ENCODE measurements around the gene REPS2. TPM values are rescaled to one million over a fixed set of nuclear protein-coding genes. Genes with fewer than 3 reads are reported as not detected.

REPS2 gene
- total and polyA plus RNA-seq, 9 of the 15 experiments (the other 6 are each of a cell fraction or from before 2014, with no cell fraction given) = 0.01 to 0.07 (median 0.01) TPM; not detected in 3

DNA sequence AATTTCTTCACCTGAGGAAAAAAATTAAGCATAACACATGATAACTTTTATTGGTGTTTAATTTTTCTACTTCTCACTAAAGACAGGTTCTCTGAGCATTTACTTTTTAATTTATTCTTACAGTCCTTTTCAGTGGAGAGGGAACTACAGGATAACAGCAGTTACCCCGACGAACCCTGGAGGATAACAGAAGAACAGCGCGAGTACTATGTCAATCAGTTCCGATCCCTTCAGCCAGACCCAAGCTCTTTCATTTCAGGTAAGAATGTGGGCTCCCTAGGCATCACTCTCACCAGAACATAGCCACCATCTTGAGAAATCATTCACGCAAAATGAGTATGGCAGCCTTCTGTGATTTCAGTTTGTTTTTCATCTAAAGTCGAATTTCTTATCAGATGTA, 100.8 kb downstream of the REPS2 start:
- H3K4me2 ChIP-seq (ENCODE audit: insufficient read depth, low read length) = no peak overlapping the region
- H3K9me1 ChIP-seq (ENCODE audit: control insufficient read depth, insufficient read depth, low read length) = no peaks in the 10 kb centered on the region
- no peaks in the 10 kb centered on the region for H4K20me1 ChIP-seq (replicated peaks; ENCODE audit: control insufficient read depth, insufficient read depth, low read length)
- intact Hi-C loops (cut with micrococcal nuclease) (loop anchor here (5.0 kb wide), 1 partner anchor 40 kb away; no protein-coding TSS in a partner anchor), in situ Hi-C loops (cut with MboI) (loop anchor here (10.0 kb wide), 1 partner anchor 222 kb away; no protein-coding TSS in a partner anchor)
- no peak overlapping the region for H2AFZ ChIP-seq (ENCODE audit: low read depth, low read length)
- H3K27me3 ChIP-seq (ENCODE audit: control insufficient read depth in 2 of 2, insufficient read depth in 2 of 2, low read length in 2 of 2) = peaks cover 0 to 16% of the 10 kb centered on the region in 2 experiments; a peak in 2 of 5 replicates
- no peaks in the 10 kb centered on the region for H3K9me3 ChIP-seq (replicated peaks; ENCODE audit: control insufficient read depth, insufficient read depth, low read depth, low read length)
- H3K27ac ChIP-seq (ENCODE audit: extremely low read depth, low read depth, low read length) = no peak overlapping the region
- H3K79me2 ChIP-seq (ENCODE audit: control insufficient read depth, insufficient read depth, low read length) = no peaks in the 10 kb centered on the region
- DNase-seq (ENCODE audit: extremely low read depth in 1 of 4, low spot score in 3 of 4) = no peak
- H3K4me3 ChIP-seq = no peak overlapping the region
- POLR2A ChIA-PET = interaction anchor here (0.8 kb wide), 1 partner anchor 20 kb away, joined by 4 read pairs; no protein-coding TSS in a partner anchor
- no peaks in the 10 kb centered on the region for H3K4me1 ChIP-seq (replicated peaks in 1 of 2; ENCODE audit: control insufficient read depth in 2 of 2, insufficient read depth in 2 of 2, low read length in 2 of 2)
- TF ChIP-seq NFXL1 (CRISPR knock-in tag; IDR thresholded peaks at IDR 0.05) (no peak), ZNF707 (CRISPR knock-in tag; conservative IDR thresholded peaks at IDR 0.05) (no peak), BRD9 (IDR thresholded peaks at IDR 0.05; ENCODE audit: low read depth, partially characterized antibody) (no peak), ZNF41 (CRISPR knock-in tag; conservative IDR thresholded peaks at IDR 0.05) (no peak), RHOXF2B (CRISPR knock-in tag; conservative IDR thresholded peaks at IDR 0.05) (no peak), NR4A1 (CRISPR knock-in tag; IDR thresholded peaks at IDR 0.05) (no peak), NR4A1 (tag; IDR thresholded peaks at IDR 0.05) (no peak), HDAC3 (IDR thresholded peaks at IDR 0.05; ENCODE audit: borderline replicate concordance, partially characterized antibody) (no peak), SMARCB1 (IDR thresholded peaks at IDR 0.05; ENCODE audit: insufficient read length, low read depth) (no peak), ZFP1 (CRISPR knock-in tag; IDR thresholded peaks at IDR 0.05) (no peak)
- CTCF ChIA-PET (ENCODE audit: low intra/inter-chr PET ratio) = interaction anchor here (1.3 to 2.1 kb wide), 2 partner anchors 165 to 221 kb away, joined by 6 to 13 read pairs; no protein-coding TSS in a partner anchor
- WGBS (ENCODE audit: insufficient coverage, low coverage, missing lambda C conversion rate) = 2% methylated on average over 7 of the region's 7 CpGs
- ATAC-seq = peak; percentile 41; the same call in 1 of the 3 replicates
- H3K36me3 ChIP-seq (ENCODE audit: control insufficient read depth, insufficient read depth, low read length) = no peaks in the 10 kb centered on the region
- no TSS peak for BruUV-seq (replicated peaks)
- no peak overlapping the region for H3K9ac ChIP-seq (ENCODE audit: insufficient read depth in 1 of 2, low read depth in 2 of 2, low read length in 2 of 2)
- FAIRE-seq = no peak
